Urinary bladder (tissue), 4 donors: Measurements from ENCODE around the gene CAVIN4. TPM values are rescaled to one million over a fixed set of nuclear protein-coding genes. Genes with fewer than 3 reads are reported as not detected.

ENCODE experiments used
- DNase-seq: peaks from one replicate; pipeline ENCODE4 v3.0.0-alpha.2; 2015; ENCODE audit errors: extremely low spot score
- H3K27ac ChIP-seq: one replicate; pipeline ENCODE4 v1.5.1; 2013; ENCODE audit warnings: low read depth, mild to moderate bottlenecking, moderate library complexity
- H3K36me3 ChIP-seq: one replicate; pipeline ENCODE4 v1.6.1; 2013; ENCODE audit warnings: mild to moderate bottlenecking, moderate library complexity; ENCODE audit not compliant: insufficient read depth
- H3K4me1 ChIP-seq: one replicate; pipeline ENCODE4 v1.6.1; 2013; ENCODE audit warnings: mild to moderate bottlenecking, moderate library complexity; ENCODE audit not compliant: insufficient read depth
- H3K4me3 ChIP-seq: one replicate; pipeline ENCODE4 v1.5.1; 2013; ENCODE audit warnings: low read depth, low read length
- WGBS: extraction: QIAGEN DNeasy Blood & Tissue Kit; methylation state at CpG from one replicate; pipeline ENCODE4 v1.1.7; 2013; 5-methylcytosine and 5-hydroxymethylcytosine counted together
- polyA plus RNA-seq: library from polyadenylated mRNA; stranded (reverse); fragments of 200-250 nt; gene quantifications from one replicate; pipeline ENCODE4 v1.2.3, GENCODE V29; 2013
- total RNA-seq: library from RNA; depleted of rRNA; stranded (reverse); fragments of >200 nt; gene quantifications from one replicate; pipeline ENCODE4 v1.2.3, GENCODE V29; 2014
- donor health status: healthy with polysubstance abuse.
- donor health status: healthy.

CAVIN4 gene
- total and polyA plus RNA-seq, 2 donors = 0.20 to 12.8 TPM

- DNase-seq = no peak
- no peaks in the 10 kb centered on the region for H3K4me1 ChIP-seq
- no peak overlapping the region for H3K4me3 ChIP-seq
- no peak overlapping the region for H3K27ac ChIP-seq
- 77% methylated on average over 3 of the region's 3 CpGs for WGBS
- H3K36me3 ChIP-seq = no peaks in the 10 kb centered on the region
Observed at GRCh38 chr9:100580257-100580656, 2.4 kb downstream of the CAVIN4 start.

GRCh38 chr9:100581081-100581480, 3.2 kb downstream of the CAVIN4 start:
- Histone ChIP-seq H3K4me3 (no peak overlapping the region), H3K27ac (no peak overlapping the region), H3K4me1 (no peaks in the 10 kb centered on the region), H3K36me3 (no peaks in the 10 kb centered on the region)
- no peak for DNase-seq
- WGBS = 93% methylated on average over 7 of the region's 7 CpGs

DNA sequence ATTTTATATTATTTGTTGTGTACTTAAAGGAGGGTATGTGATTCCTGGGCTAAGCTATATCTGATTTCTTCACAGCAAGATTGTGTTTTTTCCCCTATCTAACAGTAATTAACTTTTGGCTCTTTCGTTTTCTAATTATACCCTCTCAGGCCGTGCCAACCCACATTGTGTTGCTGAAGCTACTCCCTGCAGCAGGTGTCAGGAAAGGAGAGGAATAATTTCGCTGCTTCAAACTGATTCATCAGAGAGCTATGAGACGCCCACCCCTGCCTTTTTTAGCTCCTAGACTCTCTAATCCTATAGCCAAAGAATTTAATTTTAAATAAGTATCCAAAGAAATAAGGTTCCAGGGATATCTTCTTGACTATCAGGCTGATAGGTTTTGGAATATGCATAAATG, 3.8 kb downstream of the CAVIN4 start:
- Histone ChIP-seq H3K4me3 (no peak overlapping the region), H3K4me1 (no peaks in the 10 kb centered on the region), H3K36me3 (no peaks in the 10 kb centered on the region), H3K27ac (no peak overlapping the region)
- DNase-seq = no peak
- 89% methylated on average over 4 of the region's 4 CpGs for WGBS

DNA sequence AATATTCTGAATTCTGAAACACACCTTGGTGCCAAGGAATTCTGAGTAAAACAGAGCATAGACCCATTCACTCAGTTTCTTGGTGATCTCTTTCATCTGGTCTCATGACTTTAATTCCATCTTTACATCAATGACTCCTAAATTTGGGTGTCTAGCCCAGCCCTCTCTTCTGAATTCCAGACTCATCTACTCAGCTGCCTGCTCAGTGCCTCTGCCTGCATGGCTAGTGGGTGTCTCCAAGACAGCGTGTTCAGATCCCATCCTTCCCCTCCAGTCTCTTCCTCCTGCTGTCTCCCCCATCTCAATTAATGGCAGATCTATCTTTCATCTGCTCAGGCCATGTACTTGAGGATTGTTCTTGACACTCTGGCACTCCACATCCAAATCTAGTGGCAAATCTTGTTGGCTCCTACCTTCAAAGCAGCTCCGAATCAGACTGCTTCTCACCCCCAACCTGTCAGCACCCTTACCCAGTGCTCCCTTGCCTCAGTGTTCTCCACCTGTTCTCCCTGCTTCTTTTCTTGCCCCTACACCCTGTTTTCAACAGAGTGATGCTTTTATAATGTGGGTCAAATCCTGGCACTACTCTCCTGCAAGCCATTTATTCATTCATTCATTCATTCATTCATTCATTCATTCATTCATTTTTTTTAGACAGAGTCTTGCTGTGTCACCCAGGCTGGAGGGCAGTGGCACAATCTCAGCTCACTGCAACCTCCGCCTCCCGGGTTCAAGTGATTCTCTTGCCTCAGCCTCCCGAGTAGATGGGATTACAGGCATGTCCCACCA, 5.3 kb downstream of the CAVIN4 start:
- H3K4me3 ChIP-seq = no peak overlapping the region
- H3K36me3 ChIP-seq = no peaks in the 10 kb centered on the region
- H3K4me1 ChIP-seq = no peaks in the 10 kb centered on the region
- DNase-seq = no peak
- H3K27ac ChIP-seq = no peak overlapping the region
- 94% methylated on average over 5 of the region's 5 CpGs for WGBS

- Histone ChIP-seq H3K4me1 (no peaks in the 10 kb centered on the region), H3K4me3 (no peak overlapping the region), H3K36me3 (no peaks in the 10 kb centered on the region), H3K27ac (no peak overlapping the region)
- no peak for DNase-seq
- 97% methylated on average over 4 of the region's 4 CpGs for WGBS
Observed at GRCh38 chr9:100584951-100585350, 7.1 kb downstream of the CAVIN4 start.

DNA sequence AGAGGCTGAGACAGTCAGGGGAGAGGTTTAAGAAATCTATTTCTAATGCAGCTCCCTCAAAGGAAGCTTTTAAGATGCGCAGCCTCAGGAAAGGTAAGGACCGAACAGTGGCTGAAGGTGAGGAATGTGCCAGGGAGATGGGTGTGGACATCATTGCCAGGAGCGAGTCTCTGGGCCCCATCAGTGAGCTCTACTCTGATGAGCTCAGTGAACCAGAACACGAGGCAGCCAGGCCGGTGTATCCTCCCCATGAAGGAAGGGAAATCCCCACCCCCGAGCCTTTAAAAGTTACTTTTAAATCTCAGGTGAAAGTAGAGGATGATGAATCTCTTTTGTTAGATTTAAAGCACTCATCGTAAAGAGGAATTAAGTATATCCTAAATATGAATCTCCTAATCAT, 8.2 kb downstream of the CAVIN4 start:
- H3K27ac ChIP-seq = no peak overlapping the region
- no peak for DNase-seq
- no peaks in the 10 kb centered on the region for H3K4me1 ChIP-seq
- no peak overlapping the region for H3K4me3 ChIP-seq
- no peaks in the 10 kb centered on the region for H3K36me3 ChIP-seq
- WGBS = 90% methylated on average over 7 of the region's 7 CpGs

- Histone ChIP-seq H3K4me3 (no peak overlapping the region), H3K27ac (no peak overlapping the region), H3K4me1 (no peaks in the 10 kb centered on the region), H3K36me3 (no peaks in the 10 kb centered on the region)
- no peak for DNase-seq
- 74% methylated on average over 9 of the region's 9 CpGs for WGBS
Observed at GRCh38 chr9:100587375-100587774, 9.5 kb downstream of the CAVIN4 start.

DNA sequence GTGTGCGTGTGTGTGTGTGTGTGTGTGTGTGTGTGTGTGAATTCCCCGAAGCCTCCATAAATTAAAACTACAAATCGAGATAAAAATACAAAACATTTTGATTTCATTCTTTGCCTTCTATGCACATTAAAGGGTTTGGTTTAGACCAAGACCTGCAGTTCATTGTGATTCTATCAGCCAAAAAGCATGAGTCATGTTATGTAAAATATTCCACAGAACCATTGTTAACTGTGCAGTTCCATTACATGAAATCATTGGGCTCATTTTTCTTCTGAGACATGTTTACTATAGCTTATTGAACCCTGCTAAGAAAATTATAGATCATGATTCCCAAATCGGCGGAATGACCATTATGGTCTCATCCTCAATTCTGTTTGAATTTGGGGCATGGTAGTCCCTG, 11.7 kb downstream of the CAVIN4 start:
- no peaks in the 10 kb centered on the region for H3K4me1 ChIP-seq
- H3K4me3 ChIP-seq = no peak overlapping the region
- WGBS = 77% methylated on average over 5 of the region's 5 CpGs
- no peak overlapping the region for H3K27ac ChIP-seq
- no peak for DNase-seq
- H3K36me3 ChIP-seq = no peaks in the 10 kb centered on the region

DNA sequence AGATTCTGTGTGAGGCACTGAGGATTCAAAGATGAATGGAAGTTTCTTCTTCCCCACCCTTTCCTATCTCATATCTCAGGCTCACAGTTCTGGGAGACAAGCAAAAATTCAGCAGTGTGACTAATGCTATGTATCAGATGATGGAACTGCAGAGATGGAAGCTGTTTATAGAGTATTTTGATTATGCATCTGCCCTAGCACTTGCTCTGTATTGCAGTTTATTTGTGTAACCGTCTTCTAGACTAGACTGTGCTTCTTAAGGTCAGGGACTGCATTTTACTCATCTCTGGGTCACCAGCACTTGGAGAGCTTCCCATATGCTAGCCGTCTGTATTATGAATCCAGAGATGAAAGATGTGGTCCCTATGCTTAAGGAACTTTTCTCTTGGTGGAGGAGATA, 12.6 kb downstream of the CAVIN4 start:
- H3K4me3 ChIP-seq = no peak overlapping the region
- no peak for DNase-seq
- H3K36me3 ChIP-seq = no peaks in the 10 kb centered on the region
- WGBS = 42% methylated on average over 2 of the region's 2 CpGs
- H3K4me1 ChIP-seq = no peaks in the 10 kb centered on the region
- no peak overlapping the region for H3K27ac ChIP-seq

GRCh38 chr9:100591139-100591538, 13.3 kb downstream of the CAVIN4 start:
- no peak overlapping the region for H3K27ac ChIP-seq
- no peak overlapping the region for H3K4me3 ChIP-seq
- H3K4me1 ChIP-seq = no peaks in the 10 kb centered on the region
- DNase-seq = no peak
- H3K36me3 ChIP-seq = no peaks in the 10 kb centered on the region
- 92% methylated on average over 6 of the region's 6 CpGs for WGBS

DNA sequence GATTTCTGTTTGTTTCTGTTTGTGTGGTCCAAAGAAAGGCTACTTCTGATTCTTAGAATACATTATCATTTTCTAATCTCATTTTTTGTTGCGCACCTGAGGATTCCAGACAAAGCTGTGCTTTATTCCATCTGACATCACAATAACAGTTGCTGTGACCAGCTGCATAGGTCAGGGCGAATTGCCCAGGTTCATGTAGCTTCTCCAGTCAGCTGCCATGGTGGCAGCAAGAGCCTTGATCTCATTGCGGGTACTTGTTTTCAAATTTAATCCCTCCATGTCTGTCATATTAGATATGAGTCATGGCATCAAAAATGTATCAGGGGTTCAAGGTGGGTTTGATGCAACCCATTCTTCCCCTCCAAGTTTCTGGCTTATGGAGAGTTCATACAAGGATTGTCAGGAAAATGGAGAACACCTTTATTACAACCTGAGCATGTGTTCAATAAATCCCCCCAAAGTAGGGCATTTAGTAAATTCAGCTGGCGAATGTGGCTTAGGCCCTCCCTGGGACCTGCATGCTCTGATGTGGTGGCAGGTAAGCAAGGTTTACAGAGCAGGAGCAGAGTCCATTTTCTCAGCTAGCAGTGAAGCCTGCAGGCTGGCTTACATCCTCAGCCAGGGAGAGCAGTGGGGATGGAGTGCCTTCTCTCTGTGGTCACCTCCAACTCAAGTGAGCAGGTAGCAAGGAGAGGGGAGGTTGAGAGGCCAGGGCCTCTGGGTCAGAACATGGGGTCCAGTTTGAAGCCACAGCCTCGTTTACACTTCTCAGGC, 13.9 kb downstream of the CAVIN4 start:
- H3K4me1 ChIP-seq = no peaks in the 10 kb centered on the region
- no peak overlapping the region for H3K4me3 ChIP-seq
- no peak for DNase-seq
- no peaks in the 10 kb centered on the region for H3K36me3 ChIP-seq
- WGBS = 83% methylated on average over 5 of the region's 5 CpGs
- H3K27ac ChIP-seq = no peak overlapping the region

DNA sequence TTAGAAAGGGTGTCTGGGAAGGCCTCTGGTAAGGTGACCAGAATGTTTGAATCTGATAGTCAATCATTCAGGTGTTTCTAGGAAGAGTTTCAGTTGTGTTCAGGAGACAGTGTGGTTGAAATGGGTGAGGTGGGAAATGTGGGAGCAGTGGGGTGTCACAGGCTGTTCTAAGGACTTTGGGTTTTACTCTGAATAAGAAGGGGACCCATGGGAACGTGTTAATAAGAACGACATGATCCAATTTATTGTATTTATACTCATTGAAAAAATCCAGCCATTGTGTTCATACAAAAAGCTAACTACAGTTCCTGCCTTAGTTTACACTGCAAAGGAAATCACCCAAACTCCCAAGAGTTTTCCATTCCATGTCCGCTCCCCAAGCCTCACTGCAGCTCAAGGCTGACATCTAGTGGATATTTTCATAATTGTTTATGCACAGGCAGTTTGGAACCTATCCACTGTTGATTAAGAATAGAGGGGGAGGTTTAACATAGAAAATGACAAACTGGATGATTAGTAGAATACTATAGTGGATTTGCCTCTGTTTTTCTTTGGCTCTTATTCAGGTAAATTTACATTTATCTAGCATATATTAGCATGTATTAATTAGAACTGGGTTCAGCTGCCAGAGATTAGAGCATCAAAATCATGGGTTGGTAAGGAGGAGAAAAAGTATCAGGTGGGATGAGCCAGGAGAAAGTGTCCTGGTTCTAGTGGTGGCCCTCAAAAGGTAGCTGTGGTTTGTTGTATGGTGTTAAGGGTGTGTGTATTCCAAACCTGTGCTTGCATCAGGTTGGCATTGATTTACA, 17.7 kb downstream of the CAVIN4 start:
- no peak for DNase-seq
- WGBS = 17% methylated on average over 3 of the region's 3 CpGs

GRCh38 chr9:100597236-100597635, 19.4 kb downstream of the CAVIN4 start:
- Histone ChIP-seq H3K4me3 (no peak overlapping the region), H3K4me1 (no peaks in the 10 kb centered on the region), H3K27ac (no peak overlapping the region), H3K36me3 (no peaks in the 10 kb centered on the region)
- no peak for DNase-seq
- WGBS = 49% methylated on average over 6 of the region's 6 CpGs

More for the DNA sequence above, 17.7 kb downstream of the CAVIN4 start:
- H3K4me1 ChIP-seq = no peaks in the 10 kb centered on the region
- no peak overlapping the region for H3K27ac ChIP-seq
- H3K4me3 ChIP-seq = no peak overlapping the region
- no peaks in the 10 kb centered on the region for H3K36me3 ChIP-seq
